HG02642 (cell line): Measurements from ENCODE around the gene PLEKHB2.
"Not testable (repeated sequence)": the region's sequence is repeated elsewhere in the genome, so short reads cannot be mapped to it uniquely, and the experiment has no call there.

ENCODE experiments used
- ATAC-seq: cut with Tn5 transposase; IDR thresholded peaks from one replicate; pipeline ENCODE4 v1.9.1; 2021; ENCODE audit warnings: mild to moderate bottlenecking; ENCODE audit not compliant: unreplicated experiment, poor library complexity

The PLEKHB2 gene

DNA sequence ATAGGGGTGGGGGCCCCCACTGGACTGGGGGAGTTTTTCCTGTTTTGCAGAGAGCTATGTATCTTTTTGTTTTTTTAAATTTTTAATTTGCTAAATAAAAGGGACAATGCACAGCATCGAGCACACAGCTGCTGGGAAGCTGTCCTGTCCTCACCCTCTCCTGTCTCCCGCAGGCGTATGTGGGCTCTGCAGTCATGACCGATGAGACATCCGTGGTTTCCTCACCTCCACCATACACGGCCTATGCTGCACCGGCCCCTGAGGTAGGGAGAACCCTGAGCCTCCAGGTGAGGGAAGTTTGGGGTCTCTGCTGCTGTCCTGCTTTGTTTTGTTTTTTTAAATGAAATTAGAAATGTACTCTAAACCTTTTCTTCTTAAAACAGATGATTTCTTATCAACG, 27.6 kb downstream of the PLEKHB2 start:
- no peak for ATAC-seq

DNA sequence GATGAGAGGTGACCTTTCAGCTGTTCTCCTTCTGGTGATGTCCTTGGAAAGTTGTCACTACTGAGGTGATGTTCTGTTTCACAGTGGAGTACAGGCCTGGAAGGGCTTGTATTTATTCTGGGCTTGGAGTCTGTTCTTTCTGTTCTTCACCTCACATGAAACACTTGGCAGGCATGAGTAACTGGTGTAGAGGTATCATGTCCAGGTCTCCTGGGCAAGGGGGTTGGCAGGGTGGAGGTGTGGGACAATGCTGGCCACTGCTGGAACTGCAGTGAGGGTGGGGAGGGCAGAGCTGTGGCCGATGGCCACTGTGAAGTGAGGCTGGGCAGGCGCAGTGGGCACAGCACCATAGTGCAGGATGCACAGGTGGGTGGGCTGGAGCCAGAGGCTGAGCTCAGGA, 35.4 kb downstream of the PLEKHB2 start:
- ATAC-seq, result no peak

DNA sequence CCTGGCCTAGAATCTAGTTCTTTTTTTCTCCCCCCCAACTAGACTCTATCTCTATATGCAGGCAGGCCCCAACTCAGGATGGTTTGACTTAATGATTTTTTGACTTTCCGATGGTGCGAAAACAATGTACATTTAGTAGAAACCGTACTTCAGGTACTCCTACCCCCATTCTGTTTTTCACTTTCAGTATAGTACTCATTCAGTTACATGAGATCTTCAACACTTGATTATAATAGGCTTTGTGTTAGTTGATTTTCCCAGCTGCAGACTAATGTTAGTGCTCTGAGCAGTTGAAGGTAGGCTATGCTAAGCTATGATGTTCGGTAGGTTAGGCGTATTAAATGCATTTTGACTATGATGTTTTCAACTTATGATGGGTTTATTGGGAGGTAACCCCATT, 37.7 kb downstream of the PLEKHB2 start:
- no peak for ATAC-seq

DNA sequence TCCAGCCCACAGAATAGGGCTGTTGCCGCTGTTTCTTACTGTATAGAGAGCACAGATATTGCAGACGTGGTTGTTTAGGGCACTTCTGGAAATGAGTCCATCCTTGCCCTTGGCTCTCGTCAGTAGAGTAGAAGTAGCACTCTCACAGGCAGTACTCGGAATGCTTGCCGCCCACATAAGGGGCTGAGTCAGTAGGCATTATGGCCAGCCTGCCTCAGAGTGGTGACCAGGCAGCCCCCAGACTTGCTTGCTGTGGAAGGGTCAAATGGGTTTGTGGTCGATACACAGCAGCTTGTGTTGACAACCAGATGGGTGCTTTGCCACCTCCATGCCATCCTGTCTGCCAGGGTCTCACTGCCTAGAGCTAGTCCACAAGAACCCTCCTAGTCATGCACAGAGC, 38.7 kb downstream of the PLEKHB2 start:
- no peak for ATAC-seq

DNA sequence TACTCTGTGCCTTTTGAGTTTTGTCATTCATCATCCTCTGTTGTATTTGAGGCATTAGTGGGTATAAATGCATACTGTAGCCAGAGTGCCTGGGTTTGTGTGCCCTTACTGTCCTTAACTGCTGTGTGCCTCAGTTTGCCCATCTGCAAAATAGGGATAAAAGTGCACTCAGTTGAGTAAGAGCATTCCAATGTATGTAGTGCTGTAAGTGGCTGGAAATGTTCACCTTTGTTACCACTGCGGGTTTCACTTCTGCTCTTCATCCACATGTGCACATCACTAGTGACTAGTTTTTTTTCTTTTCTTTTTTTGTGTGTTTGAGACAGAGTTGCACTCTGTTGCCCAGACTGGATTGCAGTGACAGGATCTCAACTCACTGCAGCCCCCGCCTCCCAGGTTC, 39.9 kb downstream of the PLEKHB2 start:
- peak; percentile 59 for ATAC-seq

- ATAC-seq, result no peak
These were observed 41.1 kb downstream of the PLEKHB2 start for GRCh38 chr2:131146231-131146630.

DNA sequence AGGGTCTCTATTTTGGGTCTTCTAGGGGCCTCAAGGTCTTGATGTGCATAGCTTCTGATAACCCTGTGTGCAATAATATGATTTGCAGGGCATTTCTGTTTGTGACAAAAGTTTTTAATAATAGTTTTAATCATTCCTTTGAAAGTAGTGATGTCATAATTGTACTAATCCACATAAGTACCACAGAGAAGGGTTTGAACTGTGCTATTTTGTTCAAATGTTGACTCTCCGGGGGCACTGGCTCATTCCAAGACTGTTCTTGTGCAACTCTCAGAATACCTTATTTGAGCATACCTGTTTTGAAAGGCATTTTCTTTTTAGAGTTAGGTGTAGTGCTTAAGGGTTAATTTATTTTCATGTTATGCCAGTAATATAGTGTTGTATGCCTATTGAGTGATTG, 41.6 kb downstream of the PLEKHB2 start:
- ATAC-seq, result no peak

DNA sequence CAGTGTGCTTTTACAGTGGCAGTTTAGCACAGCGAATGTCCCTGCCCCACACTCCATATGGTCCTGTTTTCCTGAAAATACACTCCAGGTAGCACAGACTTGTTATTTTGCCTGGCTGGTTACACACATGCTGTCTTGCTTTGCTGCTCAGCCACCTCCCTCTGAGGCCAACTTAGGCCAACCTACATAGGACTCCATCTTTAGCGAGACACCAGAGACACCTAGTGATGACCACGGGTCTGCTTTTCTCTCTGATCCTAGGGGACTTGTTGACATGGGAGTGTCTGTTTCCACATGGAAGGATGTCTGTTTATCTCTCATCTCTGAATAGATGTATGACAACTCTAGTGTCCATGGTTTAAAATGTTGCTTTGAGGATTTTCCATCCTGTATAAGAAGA, 43.3 kb downstream of the PLEKHB2 start:
- no peak for ATAC-seq

DNA sequence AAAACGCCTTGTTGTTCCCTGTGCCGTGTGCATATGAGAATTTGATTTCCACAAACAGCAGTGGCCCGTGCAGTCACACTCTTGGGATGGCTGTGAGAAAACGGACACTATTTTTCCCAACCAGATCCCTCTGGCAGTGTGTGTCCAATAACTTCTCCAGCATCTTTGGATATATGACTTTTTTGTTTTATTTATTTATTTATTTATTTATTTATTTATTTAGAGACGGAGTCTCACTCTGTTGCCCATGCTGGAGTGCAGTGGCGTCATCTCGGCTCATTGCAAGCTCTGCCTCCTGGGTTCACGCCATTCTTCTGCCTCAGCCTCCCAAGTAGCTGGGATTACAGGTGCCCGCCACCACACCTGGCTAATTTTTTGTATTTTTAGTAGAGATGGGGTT, 45.0 kb downstream of the PLEKHB2 start:
- ATAC-seq, result not testable (repeated sequence)

DNA sequence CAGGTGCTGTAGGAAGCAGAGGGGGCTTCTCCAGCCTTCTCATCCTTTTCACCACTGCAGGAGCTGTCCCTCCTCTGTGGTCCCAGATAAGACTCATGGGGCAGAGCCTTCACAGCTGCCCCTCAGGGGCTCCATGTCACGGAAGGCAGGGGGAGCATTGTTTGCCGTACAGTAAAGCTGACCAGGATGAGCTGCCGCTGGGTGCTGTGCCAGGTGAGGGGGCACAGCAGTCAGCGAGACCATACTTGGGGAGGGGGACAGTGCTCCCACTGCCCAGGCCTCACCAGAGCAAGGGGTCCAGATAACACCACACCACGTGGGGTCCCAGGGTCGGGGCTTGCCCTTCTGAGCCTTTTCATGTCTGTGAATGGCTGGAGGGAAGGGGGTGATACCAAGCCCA, 46.3 kb downstream of the PLEKHB2 start:
- no peak for ATAC-seq

GRCh38 chr2:131152074-131152473, 46.9 kb downstream of the PLEKHB2 start:
- no peak for ATAC-seq

DNA sequence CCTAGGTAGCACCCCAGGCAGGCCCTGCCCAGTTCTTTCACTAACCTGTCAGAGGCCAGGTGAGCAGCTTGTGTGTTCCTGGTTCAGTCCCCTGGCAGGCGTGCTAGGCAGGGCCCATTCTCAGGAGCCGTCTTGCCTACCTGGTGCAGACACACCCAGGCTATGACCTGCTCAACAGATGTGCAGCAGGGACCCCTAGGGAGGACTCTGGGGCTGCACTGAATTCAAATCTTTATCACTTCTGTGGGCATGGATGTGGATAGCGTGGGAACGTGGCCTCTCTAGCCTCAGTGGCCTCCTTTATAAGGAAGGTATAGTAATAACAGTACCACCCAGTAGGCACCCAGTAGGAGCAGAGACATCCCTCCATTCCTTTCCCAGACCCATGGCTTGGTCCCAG, 48.4 kb downstream of the PLEKHB2 start:
- ATAC-seq, result peak; percentile 5

DNA sequence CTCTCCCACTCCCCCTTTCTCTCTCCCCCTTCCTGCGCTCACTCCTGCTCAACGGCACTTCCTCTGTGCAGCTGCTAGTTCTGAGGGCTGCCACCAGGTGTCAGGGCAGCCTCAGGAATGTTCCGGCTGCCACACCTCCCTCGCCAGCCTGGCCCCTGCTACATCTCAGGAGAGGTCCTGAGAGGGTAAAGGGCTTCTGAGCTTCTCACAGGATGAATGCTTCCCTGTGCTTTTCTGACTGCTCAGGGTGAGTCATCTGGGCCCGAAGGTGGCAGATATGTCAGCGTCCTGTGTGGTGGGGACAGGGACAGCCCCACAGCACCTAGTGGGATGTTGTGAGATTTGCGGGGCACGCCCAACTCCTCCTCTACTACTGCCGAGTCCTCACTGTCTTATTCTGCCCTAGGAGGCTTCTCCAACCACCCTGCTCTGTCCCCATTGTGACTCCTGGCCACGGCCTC, 49.0 kb downstream of the PLEKHB2 start:
- peak; percentile 89 for ATAC-seq

DNA sequence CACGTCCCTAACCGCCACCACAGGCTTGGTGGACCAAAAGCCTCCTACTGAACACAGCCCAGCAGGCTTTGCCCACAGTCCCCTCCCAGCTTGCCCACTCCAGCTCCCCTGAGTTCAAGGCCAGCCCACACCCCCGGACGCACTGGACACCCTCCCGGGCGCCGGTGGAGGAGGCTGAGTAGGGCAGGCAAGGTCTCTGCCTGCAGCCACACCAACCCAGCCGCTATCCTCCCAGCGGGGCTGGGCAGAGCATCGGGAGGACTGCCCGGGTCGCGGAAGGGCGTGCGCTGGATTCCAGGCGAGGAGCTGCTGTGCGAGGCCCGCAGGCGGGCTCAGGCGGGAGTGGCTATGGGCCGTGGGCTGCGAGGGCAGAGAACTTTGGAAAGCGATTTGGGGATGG, 49.5 kb downstream of the PLEKHB2 start:
- ATAC-seq, result no peak

DNA sequence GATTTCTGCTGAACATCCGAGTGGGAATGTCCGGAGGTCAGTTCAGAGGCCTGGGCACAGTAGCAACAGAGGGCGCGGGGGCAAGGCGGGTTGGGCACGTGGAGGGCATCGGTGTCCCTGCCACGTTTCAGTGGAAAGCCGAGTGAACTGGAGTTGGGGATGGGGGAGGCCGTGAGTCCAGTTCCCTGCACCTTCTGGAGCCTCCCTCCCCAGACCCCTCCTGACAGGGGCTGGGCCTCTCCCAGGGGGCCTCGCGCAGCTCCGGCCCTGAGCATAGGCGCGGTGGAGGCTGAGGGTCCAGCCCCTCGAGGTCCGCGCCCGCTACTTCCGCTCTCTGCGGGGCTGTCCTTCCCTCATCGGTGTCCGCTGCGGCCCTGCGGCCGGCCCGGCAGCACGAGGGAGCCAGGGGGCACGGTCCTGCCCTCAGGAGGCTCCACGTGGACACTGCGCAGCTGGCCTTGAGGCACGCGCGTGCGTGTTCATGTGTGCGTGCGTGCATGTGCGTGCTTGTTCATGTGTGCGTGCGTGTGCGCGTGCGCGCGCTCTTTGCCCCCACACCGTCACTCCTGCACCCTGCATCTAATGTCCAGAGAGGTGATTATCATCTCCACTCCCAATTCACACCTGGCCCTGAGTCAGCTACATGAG, 50.2 kb downstream of the PLEKHB2 start:
- no peak for ATAC-seq

GRCh38 chr2:131156452-131157149, 51.5 kb downstream of the PLEKHB2 start:
- ATAC-seq, result peak; percentile 30

GRCh38 chr2:131165562-131165961, 60.4 kb downstream of the PLEKHB2 start:
- ATAC-seq, result not testable (repeated sequence)

DNA sequence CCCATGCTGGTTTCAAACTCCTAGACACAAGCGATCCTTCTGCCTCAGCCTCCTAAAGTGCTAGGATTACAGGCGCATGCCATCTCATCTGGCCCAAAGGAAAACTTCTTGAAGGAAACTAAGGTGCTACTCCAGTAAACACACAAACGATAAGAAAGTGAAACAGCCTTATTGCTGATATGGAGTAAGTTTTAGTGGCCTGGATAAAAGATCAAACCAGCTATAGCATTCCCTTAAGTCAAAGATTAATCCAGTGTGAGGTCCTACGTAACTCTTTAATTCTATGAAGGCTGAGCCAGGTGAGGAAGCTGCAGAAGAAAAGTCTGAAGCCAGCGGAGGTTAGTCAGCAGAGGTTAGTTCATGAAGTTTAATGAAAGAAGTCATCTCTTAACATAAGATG, 63.4 kb downstream of the PLEKHB2 start:
- ATAC-seq, result no peak

DNA sequence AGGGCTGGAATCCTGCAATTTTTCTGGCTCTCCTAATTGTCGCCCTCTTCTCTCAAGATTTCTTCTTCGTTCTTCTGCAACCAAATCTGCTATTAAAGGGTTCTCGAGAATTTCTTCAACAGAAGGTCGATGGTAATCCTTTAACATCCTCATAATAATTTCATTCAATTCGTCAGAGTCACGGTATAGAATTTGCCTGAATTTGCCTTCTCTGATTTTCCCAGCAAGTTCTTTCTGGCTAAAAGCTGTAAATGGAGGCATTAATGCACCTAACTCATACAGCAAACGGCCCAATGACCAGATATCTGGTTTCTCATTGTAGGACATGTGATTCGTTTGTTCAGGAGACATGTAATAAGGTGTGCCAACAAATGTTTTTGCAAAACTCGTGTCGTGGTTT, 72.9 kb downstream of the PLEKHB2 start:
- not testable (repeated sequence) for ATAC-seq

GRCh38 chr2:131178721-131179418, 73.7 kb downstream of the PLEKHB2 start:
- ATAC-seq, result not testable (repeated sequence)

GRCh38 chr2:131181451-131181850, 76.3 kb downstream of the PLEKHB2 start:
- not testable (repeated sequence) for ATAC-seq
